ENCODE measurements around the gene SLC25A10. TPM values are rescaled to one million over a fixed set of nuclear protein-coding genes. Genes with fewer than 3 reads are reported as not detected.
A peak's percentile ranks its signal among the peaks of the same experiment; 100 is the strongest.

The SLC25A10 gene
- total RNA-seq, 2 experiments from 2014 or later = 18.5 to 22.1 TPM

GRCh38 chr17:81720267-81721071, 8.4 kb downstream of the SLC25A10 start:
- CTCF ChIA-PET = interaction anchor here (1.3 kb wide), 1 partner anchor 37 kb away, joined by 3 read pairs; the partner anchor contains the start of genes ARL16 and HGS

GRCh38 chr17:81722184-81723120, 10.4 kb downstream of the SLC25A10 start:
- H3K27ac Mint-ChIP-seq = no peak overlapping the region
- no peak for DNase-seq
- H3K9me3 Mint-ChIP-seq = no peaks in the 10 kb centered on the region
- POLR2A ChIA-PET = interaction anchor here (0.7 to 2.1 kb wide), 8 partner anchors 8 to 139 kb away, joined by 3 to 7 read pairs (median 4); partner anchors contain the start of genes ARL16, HGS, MCRIP1 and SLC25A10
- H3K27me3 Mint-ChIP-seq = peaks cover 12% of the 10 kb centered on the region
- peaks cover 1% of the 10 kb centered on the region for H3K4me1 Mint-ChIP-seq
- H3K4me3 Mint-ChIP-seq = no peak overlapping the region
- CTCF ChIA-PET = interaction anchor here (0.6 to 1.3 kb wide), 4 partner anchors 8 to 132 kb away, joined by 3 to 5 read pairs (median 4); partner anchors contain the start of genes ARL16 and HGS
- no peaks in the 10 kb centered on the region for H3K36me3 Mint-ChIP-seq (ENCODE audit: low read depth)

More at GRCh38 chr17:81720267-81721071, 8.4 kb downstream of the SLC25A10 start:
- Mint-ChIP-seq H3K27ac (no peak overlapping the region), H3K36me3 (ENCODE audit: low read depth) (no peaks in the 10 kb centered on the region), H3K4me1 (peaks cover 1% of the 10 kb centered on the region), H3K4me3 (no peak overlapping the region), H3K27me3 (peaks cover 9% of the 10 kb centered on the region), H3K9me3 (no peaks in the 10 kb centered on the region)
- POLR2A ChIA-PET = no interaction called here
- no peak for DNase-seq

- no peak overlapping the region for H3K27ac Mint-ChIP-seq
- H3K4me3 Mint-ChIP-seq = no peak overlapping the region
- no peak for DNase-seq
- POLR2A ChIA-PET = interaction anchor here (1.3 to 2.1 kb wide), 2 partner anchors 10 to 21 kb away, joined by 4 to 5 read pairs; partner anchors contain the start of gene MRPL12
- H3K27me3 Mint-ChIP-seq = peaks cover 12% of the 10 kb centered on the region
- peaks cover 1% of the 10 kb centered on the region for H3K4me1 Mint-ChIP-seq
- CTCF ChIA-PET = no interaction called here
- no peaks in the 10 kb centered on the region for H3K36me3 Mint-ChIP-seq (ENCODE audit: low read depth)
- no peaks in the 10 kb centered on the region for H3K9me3 Mint-ChIP-seq
Measured at GRCh38 chr17:81723651-81724209, 11.6 kb downstream of the SLC25A10 start.

- Mint-ChIP-seq H3K4me1 (peaks cover 1% of the 10 kb centered on the region), H3K4me3 (no peak overlapping the region), H3K36me3 (ENCODE audit: low read depth) (no peaks in the 10 kb centered on the region), H3K9me3 (no peaks in the 10 kb centered on the region), H3K27me3 (peaks cover 14% of the 10 kb centered on the region), H3K27ac (no peak overlapping the region)
- POLR2A ChIA-PET = interaction anchor here (0.9 kb wide), 1 partner anchor 13 kb away, joined by 3 read pairs; the partner anchor contains the start of gene SLC25A10
- CTCF ChIA-PET = interaction anchor here (0.6 kb wide), 2 partner anchors 205 to 366 kb away, joined by 3 to 5 read pairs; no protein-coding TSS in a partner anchor
- no peak for DNase-seq
Measured at GRCh38 chr17:81725439-81725838, 13.4 kb downstream of the SLC25A10 start.

GRCh38 chr17:81726004-81726403, 13.9 kb downstream of the SLC25A10 start:
- Mint-ChIP-seq H3K4me1 (peaks cover 1% of the 10 kb centered on the region), H3K27ac (no peak overlapping the region), H3K9me3 (no peaks in the 10 kb centered on the region), H3K4me3 (no peak overlapping the region), H3K36me3 (ENCODE audit: low read depth) (no peaks in the 10 kb centered on the region), H3K27me3 (peaks cover 14% of the 10 kb centered on the region)
- POLR2A ChIA-PET = interaction anchor here (0.9 kb wide), 1 partner anchor 14 kb away, joined by 3 read pairs; the partner anchor contains the start of gene SLC25A10
- CTCF ChIA-PET = interaction anchor here (0.7 kb wide), 1 partner anchor 10 kb away, joined by 3 read pairs; no protein-coding TSS in a partner anchor
- no peak for DNase-seq

- H3K9me3 Mint-ChIP-seq = no peaks in the 10 kb centered on the region
- H3K4me3 Mint-ChIP-seq = no peak overlapping the region
- no peaks in the 10 kb centered on the region for H3K4me1 Mint-ChIP-seq
- no peak overlapping the region for H3K27ac Mint-ChIP-seq
- no peak for DNase-seq
- H3K27me3 Mint-ChIP-seq = peaks cover 18% of the 10 kb centered on the region
- CTCF ChIA-PET = no interaction called here
- POLR2A ChIA-PET = interaction anchor here (0.8 to 1.2 kb wide), 3 partner anchors 25 to 223 kb away, joined by 3 read pairs; partner anchors contain the start of gene MRPL12
- no peaks in the 10 kb centered on the region for H3K36me3 Mint-ChIP-seq (ENCODE audit: low read depth)
Measured at GRCh38 chr17:81727324-81728031, 15.4 kb downstream of the SLC25A10 start.

GRCh38 chr17:81733507-81734404, 21.7 kb downstream of the SLC25A10 start:
- DNase-seq = peak; percentile 76
- POLR2A ChIA-PET = interaction anchor here (1.3 to 1.4 kb wide), 2 partner anchors 11 to 159 kb away, joined by 6 read pairs; no protein-coding TSS in a partner anchor
- CTCF ChIA-PET = interaction anchor here (1.1 kb wide), 1 partner anchor 122 kb away, joined by 3 read pairs; no protein-coding TSS in a partner anchor
- H3K36me3 Mint-ChIP-seq (ENCODE audit: low read depth) = no peaks in the 10 kb centered on the region
- no peak overlapping the region for H3K27ac Mint-ChIP-seq
- H3K4me3 Mint-ChIP-seq = no peak overlapping the region
- H3K27me3 Mint-ChIP-seq = peaks cover 14% of the 10 kb centered on the region
- H3K9me3 Mint-ChIP-seq = no peaks in the 10 kb centered on the region
- H3K4me1 Mint-ChIP-seq = peaks cover 10% of the 10 kb centered on the region

GRCh38 chr17:81734405-81735263, 22.6 kb downstream of the SLC25A10 start:
- no peak overlapping the region for H3K4me3 Mint-ChIP-seq
- H3K9me3 Mint-ChIP-seq = no peaks in the 10 kb centered on the region
- H3K27ac Mint-ChIP-seq = no peak overlapping the region
- CTCF ChIA-PET = interaction anchor here (0.6 to 1.4 kb wide), 4 partner anchors 22 to 403 kb away, joined by 3 to 4 read pairs (median 3); no protein-coding TSS in a partner anchor
- H3K4me1 Mint-ChIP-seq = peaks cover 10% of the 10 kb centered on the region
- no peak for DNase-seq
- POLR2A ChIA-PET = interaction anchor here (1.1 to 1.4 kb wide), 3 partner anchors 12 to 158 kb away, joined by 3 to 6 read pairs (median 6); partner anchors contain the start of gene MRPL12
- peaks cover 14% of the 10 kb centered on the region for H3K27me3 Mint-ChIP-seq
- H3K36me3 Mint-ChIP-seq (ENCODE audit: low read depth) = no peaks in the 10 kb centered on the region

GRCh38 chr17:81735264-81736102, 23.4 kb downstream of the SLC25A10 start:
- no peak overlapping the region for H3K27ac Mint-ChIP-seq
- H3K27me3 Mint-ChIP-seq = peaks cover 14% of the 10 kb centered on the region
- no peak for DNase-seq
- H3K4me3 Mint-ChIP-seq = peak overlapping the region; percentile 37
- H3K9me3 Mint-ChIP-seq = no peaks in the 10 kb centered on the region
- ChIA-PET POLR2A (interaction anchor here (1.1 to 1.4 kb wide), 3 partner anchors 13 to 157 kb away, joined by 3 to 6 read pairs (median 6); partner anchors contain the start of gene MRPL12), CTCF (interaction anchor here (0.6 to 1.4 kb wide), 4 partner anchors 9 to 402 kb away, joined by 3 to 4 read pairs (median 3); no protein-coding TSS in a partner anchor)
- no peaks in the 10 kb centered on the region for H3K36me3 Mint-ChIP-seq (ENCODE audit: low read depth)
- peaks cover 10% of the 10 kb centered on the region for H3K4me1 Mint-ChIP-seq

Measured in activated CD4-positive, alpha-beta memory T cell treated with anti-CD3 and anti-CD28 coated beads, Interleukin-2, amount 10 ng/mL, durations not matched to agents 7 days and 5 days (primary cell).